ENCODE results near the gene CINP. TPM values are rescaled to one million over a fixed set of nuclear protein-coding genes. Genes with fewer than 3 reads are reported as not detected.

CINP gene
- total RNA-seq, 1 experiment from 2014 or later: 54.6 TPM

- Histone ChIP-seq H3K4me2 (peak overlapping the region; percentile 78), H3K79me2 (ENCODE audit: low read depth) (peaks cover 18% of the 10 kb centered on the region), H2AFZ (peak overlapping the region; percentile 82), H4K20me1 (ENCODE audit: insufficient read depth) (no peaks in the 10 kb centered on the region), H3K9me3 (ENCODE audit: insufficient read depth, low read depth) (no peaks in the 10 kb centered on the region), H3K36me3 (ENCODE audit: low read depth) (no peaks in the 10 kb centered on the region), H3K27ac (peak overlapping the region; percentile 69), H3K4me3 (peak overlapping the region; percentile 69), H3K27me3 (ENCODE audit: insufficient read depth, low read depth) (no peaks in the 10 kb centered on the region), H3F3A (ENCODE audit: insufficient read depth, low read depth) (peaks cover 44% of the 10 kb centered on the region), H3K9me2 (ENCODE audit: insufficient read depth) (no peaks in the 10 kb centered on the region), H3K4me1 (replicated peaks; ENCODE audit: insufficient read depth) (peaks cover 42% of the 10 kb centered on the region)
- ChIA-PET POLR2A (ENCODE audit: unreplicated experiment) (no interaction called here), CTCF (no interaction called here)
- intact Hi-C loops (cut with micrococcal nuclease; ENCODE audit: unreplicated experiment): loop anchor here (2.0 to 10.0 kb wide), 4 partner anchors 190 to 613 kb away; partner anchors contain the start of gene ANKRD9
- TF ChIP-seq EZH2 (IDR thresholded peaks at IDR 0.05; ENCODE audit: low read depth): no peak
- peak; percentile 49; the same call in 1 of the 2 replicates for TF ChIP-seq CTCF (conservative IDR thresholded peaks at IDR 0.05)
- BruUV-seq (replicated peaks): no TSS peak
- DNase-seq: peak; percentile 37 to 65
These were observed 45.0 kb downstream of the CINP start for GRCh38 chr14:102317564-102318248.

GRCh38 chr14:102316743-102317563, 45.7 kb downstream of the CINP start:
- Histone ChIP-seq H3K36me3 (ENCODE audit: low read depth) (no peaks in the 10 kb centered on the region), H3K4me1 (replicated peaks; ENCODE audit: insufficient read depth) (peaks cover 42% of the 10 kb centered on the region), H3K79me2 (ENCODE audit: low read depth) (peaks cover 18% of the 10 kb centered on the region), H4K20me1 (ENCODE audit: insufficient read depth) (no peaks in the 10 kb centered on the region), H3K27me3 (ENCODE audit: insufficient read depth, low read depth) (no peaks in the 10 kb centered on the region), H3K9me2 (ENCODE audit: insufficient read depth) (no peaks in the 10 kb centered on the region), H2AFZ (peak overlapping the region; percentile 82), H3K4me3 (peak overlapping the region; percentile 69), H3K27ac (peak overlapping the region; percentile 69), H3F3A (ENCODE audit: insufficient read depth, low read depth) (peaks cover 37% of the 10 kb centered on the region), H3K9me3 (ENCODE audit: insufficient read depth, low read depth) (no peaks in the 10 kb centered on the region), H3K4me2 (peak overlapping the region; percentile 78)
- CTCF ChIA-PET: no interaction called here
- BruUV-seq (replicated peaks): no TSS peak
- peak; percentile 43 for TF ChIP-seq CTCF (conservative IDR thresholded peaks at IDR 0.05)
- TF ChIP-seq EZH2 (IDR thresholded peaks at IDR 0.05; ENCODE audit: low read depth): no peak
- intact Hi-C loops (cut with micrococcal nuclease; ENCODE audit: unreplicated experiment): loop anchor here (2.0 to 10.0 kb wide), 4 partner anchors 190 to 612 kb away; partner anchors contain the start of gene ANKRD9
- POLR2A ChIA-PET (ENCODE audit: unreplicated experiment): interaction anchor here (0.7 kb wide), 3 partner anchors 78 to 351 kb away, joined by 9 to 17 read pairs (median 11); no protein-coding TSS in a partner anchor
- DNase-seq: peak; percentile 85 to 91

- peak overlapping the region; percentile 76 for H2AFZ ChIP-seq
- H3K4me3 ChIP-seq: peak overlapping the region; percentile 69
- CTCF ChIA-PET: interaction anchor here (0.6 to 1.3 kb wide), 2 partner anchors 220 to 254 kb away, joined by 4 to 10 read pairs; no protein-coding TSS in a partner anchor
- H3K4me1 ChIP-seq (replicated peaks; ENCODE audit: insufficient read depth): peaks cover 42% of the 10 kb centered on the region
- no peak for DNase-seq
- no peaks in the 10 kb centered on the region for H3K9me3 ChIP-seq (ENCODE audit: insufficient read depth, low read depth)
- intact Hi-C loops (cut with micrococcal nuclease; ENCODE audit: unreplicated experiment): loop anchor here (2.0 to 10.0 kb wide), 4 partner anchors 191 to 612 kb away; partner anchors contain the start of gene ANKRD9
- H3K36me3 ChIP-seq (ENCODE audit: low read depth): no peaks in the 10 kb centered on the region
- H3K4me2 ChIP-seq: peak overlapping the region; percentile 78
- no TSS peak for BruUV-seq (replicated peaks)
- H3F3A ChIP-seq (ENCODE audit: insufficient read depth, low read depth): peaks cover 35% of the 10 kb centered on the region
- peaks cover 18% of the 10 kb centered on the region for H3K79me2 ChIP-seq (ENCODE audit: low read depth)
- no peaks in the 10 kb centered on the region for H4K20me1 ChIP-seq (ENCODE audit: insufficient read depth)
- TF ChIP-seq CTCF (conservative IDR thresholded peaks at IDR 0.05) (no peak), EZH2 (IDR thresholded peaks at IDR 0.05; ENCODE audit: low read depth) (no peak)
- no peak overlapping the region for H3K27ac ChIP-seq
- no peaks in the 10 kb centered on the region for H3K27me3 ChIP-seq (ENCODE audit: insufficient read depth, low read depth)
- no peaks in the 10 kb centered on the region for H3K9me2 ChIP-seq (ENCODE audit: insufficient read depth)
- POLR2A ChIA-PET (ENCODE audit: unreplicated experiment): interaction anchor here (0.7 kb wide), 3 partner anchors 78 to 350 kb away, joined by 9 to 17 read pairs (median 11); no protein-coding TSS in a partner anchor
These were observed 46.4 kb downstream of the CINP start for GRCh38 chr14:102316338-102316742.

Data from PC-9 (cell line).